CD4-positive, CD25-positive, alpha-beta regulatory T cell (primary cell): ENCODE measurements around the gene TMEM255A. TPM values are rescaled to one million over a fixed set of nuclear protein-coding genes. Genes with fewer than 3 reads are reported as not detected.
A peak's percentile ranks its signal among the peaks of the same experiment; 100 is the strongest.

Experiments used
- ATAC-seq, 2 donors: fragments of 150-1000 bp; cut with Tn5 transposase; one replicate each; pipeline ENCODE4 v1.10.0; 2021; ENCODE audit warnings: low read depth in 2 of 2, moderate number of reproducible peaks in 2 of 2, moderate library complexity in 1 of 2
- DNase-seq, 3 donors: peaks; one replicate each; pipeline versions ENCODE4 v3.0.0 to v3.0.0-alpha.2; 2012 to 2022; ENCODE audit warnings: mixed read lengths in 1 of 3
- H3K27ac ChIP-seq: one replicate; pipeline ENCODE4 v1.7.0; 2013; ENCODE audit warnings: mild to moderate bottlenecking, low read length; ENCODE audit not compliant: insufficient read depth, poor library complexity, severe bottlenecking
- H3K27me3 ChIP-seq: one replicate; pipeline ENCODE4 v1.7.0; 2013; ENCODE audit warnings: low read length; ENCODE audit not compliant: control insufficient read depth, insufficient read depth
- H3K36me3 ChIP-seq: one replicate; pipeline ENCODE4 v1.7.0; 2013; ENCODE audit warnings: mild to moderate bottlenecking, low read length, moderate library complexity; ENCODE audit not compliant: control insufficient read depth, insufficient read depth
- H3K4me1 ChIP-seq: 2 replicates; pipeline ENCODE4 v1.7.0; 2013; ENCODE audit warnings: mild to moderate bottlenecking, low read length; ENCODE audit not compliant: insufficient read depth, control insufficient read depth, poor library complexity, severe bottlenecking
- H3K4me3 ChIP-seq: one replicate; pipeline ENCODE4 v1.7.0; 2013; ENCODE audit warnings: low read depth, mild to moderate bottlenecking, low read length, moderate library complexity
- H3K9me3 ChIP-seq, 2 experiments: 1 replicate in 1 of 2; 2 replicates in 1 of 2; pipeline ENCODE4 v1.7.0; 2013; ENCODE audit warnings: low read length in 2 of 2, mild to moderate bottlenecking in 1 of 2, moderate library complexity in 1 of 2; ENCODE audit not compliant: control insufficient read depth in 2 of 2
- H3K27ac Mint-ChIP-seq, 3 donors: one replicate each; pipeline ENCODE4 v1.8.0; 2020 to 2022; ENCODE audit warnings: mild to moderate bottlenecking in 3 of 3, mixed read lengths in 3 of 3, moderate library complexity in 2 of 3
- H3K27me3 Mint-ChIP-seq: one replicate; pipeline ENCODE4 v1.8.0; 2022; ENCODE audit warnings: mild to moderate bottlenecking, mixed read lengths
- H3K36me3 Mint-ChIP-seq: one replicate; pipeline ENCODE4 v1.8.0; 2020; ENCODE audit warnings: mixed read lengths
- H3K4me1 Mint-ChIP-seq, 4 donors: one replicate each; pipeline ENCODE4 v1.8.0; 2020 to 2022; ENCODE audit warnings: mixed read lengths in 4 of 4, mild to moderate bottlenecking in 1 of 4
- H3K4me3 Mint-ChIP-seq, 4 donors: one replicate each; pipeline ENCODE4 v1.8.0; 2020 to 2022; ENCODE audit warnings: mild to moderate bottlenecking in 4 of 4, mixed read lengths in 4 of 4, moderate library complexity in 3 of 4
- H3K9me3 Mint-ChIP-seq, 7 donors: one replicate each; pipeline ENCODE4 v1.8.0; 2020 to 2022; ENCODE audit warnings: mixed read lengths in 7 of 7, mild to moderate bottlenecking in 3 of 7, moderate library complexity in 2 of 7
- polyA plus RNA-seq, 4 donors: library from polyadenylated mRNA; unstranded; fragments of 300-500 nt; fragmentation: Illumina TruSeq; gene quantifications; one replicate each; pipeline ENCODE4 v1.2.3, GENCODE V29; 2021
- total RNA-seq: library from RNA; stranded (reverse); gene quantifications from one replicate; pipeline ENCODE4 v1.2.3, GENCODE V29; 2022

TMEM255A gene
- total and polyA plus RNA-seq, 5 donors from 2014 or later, result 0.07 TPM; not detected in 4

- Histone ChIP-seq H3K4me3 (no peak overlapping the region), H3K4me1 (no peaks in the 10 kb centered on the region), H3K36me3 (no peaks in the 10 kb centered on the region), H3K27ac (no peak overlapping the region), H3K9me3 (no peaks in the 10 kb centered on the region), H3K27me3 (no peaks in the 10 kb centered on the region)
- Mint-ChIP-seq H3K4me1 (peaks cover 0 to 2% (median under 1%) of the 10 kb centered on the region in 4 donors), H3K4me3 (no peak overlapping the region), H3K27ac (peak overlapping the region in 1 of 3 donors; percentile 56), H3K9me3 (peaks cover 0 to 1% (median 0%) of the 10 kb centered on the region in 7 donors), H3K27me3 (no peaks in the 10 kb centered on the region), H3K36me3 (no peaks in the 10 kb centered on the region)
- ATAC-seq, result no peak
- no peak for DNase-seq
These were observed 48.2 kb downstream of the TMEM255A start for GRCh38 chrX:120262859-120263708.

- no peaks in the 10 kb centered on the region for H3K27me3 ChIP-seq
- Mint-ChIP-seq H3K36me3 (no peaks in the 10 kb centered on the region), H3K4me3 (no peak overlapping the region), H3K27ac (no peak overlapping the region), H3K9me3 (peaks cover 0 to 1% (median 0%) of the 10 kb centered on the region in 7 donors), H3K27me3 (no peaks in the 10 kb centered on the region), H3K4me1 (peaks cover 7 to 15% (median 11%) of the 10 kb centered on the region in 4 donors)
- peaks cover 2% of the 10 kb centered on the region for H3K4me1 ChIP-seq
- ATAC-seq (no peak), DNase-seq (no peak)
- H3K9me3 ChIP-seq, result no peaks in the 10 kb centered on the region
- H3K4me3 ChIP-seq, result no peak overlapping the region
- no peak overlapping the region for H3K27ac ChIP-seq
- peaks cover 4% of the 10 kb centered on the region for H3K36me3 ChIP-seq
These were observed 50.9 kb downstream of the TMEM255A start for GRCh38 chrX:120260369-120260768.

DNA sequence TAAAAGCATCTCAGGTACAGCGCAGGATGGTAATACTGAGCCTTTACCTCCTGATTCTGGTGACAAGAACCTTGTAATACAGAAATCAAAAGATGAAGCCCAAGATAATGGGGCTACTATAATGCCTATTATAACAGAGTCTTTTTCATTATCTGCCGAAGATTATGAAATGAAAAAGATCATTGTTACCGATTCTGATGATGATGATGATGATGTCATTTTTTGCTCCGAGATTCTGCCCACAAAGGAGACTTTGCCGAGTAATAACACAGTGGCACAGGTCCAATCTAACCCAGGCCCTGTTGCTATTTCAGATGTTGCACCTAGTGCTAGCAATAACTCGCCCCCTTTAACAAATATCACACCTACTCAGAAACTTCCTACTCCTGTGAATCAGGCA lies 57.5 kb downstream of the TMEM255A start:
- peaks cover 10% of the 10 kb centered on the region for H3K36me3 Mint-ChIP-seq
- Histone ChIP-seq H3K9me3 (no peaks in the 10 kb centered on the region), H3K4me1 (peaks cover 8% of the 10 kb centered on the region), H3K4me3 (no peak overlapping the region), H3K27ac (no peak overlapping the region), H3K36me3 (peaks cover 21% of the 10 kb centered on the region), H3K27me3 (no peaks in the 10 kb centered on the region)
- no peaks in the 10 kb centered on the region for H3K9me3 Mint-ChIP-seq
- no peak for ATAC-seq
- H3K27me3 Mint-ChIP-seq, result peaks cover 5% of the 10 kb centered on the region
- H3K4me1 Mint-ChIP-seq, result peaks cover 7 to 39% (median 31%) of the 10 kb centered on the region in 4 donors
- DNase-seq, result no peak
- H3K4me3 Mint-ChIP-seq, result peak overlapping the region in 3 of 4 donors; percentile 0 to 63 (median 46)
- H3K27ac Mint-ChIP-seq, result no peak overlapping the region

GRCh38 chrX:120251471-120252011 lies 59.7 kb downstream of the TMEM255A start:
- Mint-ChIP-seq H3K27me3 (peaks cover 5% of the 10 kb centered on the region), H3K36me3 (peaks cover 10% of the 10 kb centered on the region), H3K27ac (peak overlapping the region; percentile 82 to 92 (median 90)), H3K4me3 (peak overlapping the region; percentile 90 to 96 (median 92)), H3K4me1 (peaks cover 7 to 30% (median 24%) of the 10 kb centered on the region in 4 donors), H3K9me3 (no peaks in the 10 kb centered on the region)
- Histone ChIP-seq H3K4me3 (peak overlapping the region; percentile 93), H3K27me3 (peaks cover 5% of the 10 kb centered on the region), H3K36me3 (peaks cover 17% of the 10 kb centered on the region), H3K9me3 (no peaks in the 10 kb centered on the region), H3K4me1 (peaks cover 8% of the 10 kb centered on the region), H3K27ac (peak overlapping the region; percentile 88)
- no peak for ATAC-seq
- peak in 2 of 3 donors; percentile 16 to 35 for DNase-seq

DNA sequence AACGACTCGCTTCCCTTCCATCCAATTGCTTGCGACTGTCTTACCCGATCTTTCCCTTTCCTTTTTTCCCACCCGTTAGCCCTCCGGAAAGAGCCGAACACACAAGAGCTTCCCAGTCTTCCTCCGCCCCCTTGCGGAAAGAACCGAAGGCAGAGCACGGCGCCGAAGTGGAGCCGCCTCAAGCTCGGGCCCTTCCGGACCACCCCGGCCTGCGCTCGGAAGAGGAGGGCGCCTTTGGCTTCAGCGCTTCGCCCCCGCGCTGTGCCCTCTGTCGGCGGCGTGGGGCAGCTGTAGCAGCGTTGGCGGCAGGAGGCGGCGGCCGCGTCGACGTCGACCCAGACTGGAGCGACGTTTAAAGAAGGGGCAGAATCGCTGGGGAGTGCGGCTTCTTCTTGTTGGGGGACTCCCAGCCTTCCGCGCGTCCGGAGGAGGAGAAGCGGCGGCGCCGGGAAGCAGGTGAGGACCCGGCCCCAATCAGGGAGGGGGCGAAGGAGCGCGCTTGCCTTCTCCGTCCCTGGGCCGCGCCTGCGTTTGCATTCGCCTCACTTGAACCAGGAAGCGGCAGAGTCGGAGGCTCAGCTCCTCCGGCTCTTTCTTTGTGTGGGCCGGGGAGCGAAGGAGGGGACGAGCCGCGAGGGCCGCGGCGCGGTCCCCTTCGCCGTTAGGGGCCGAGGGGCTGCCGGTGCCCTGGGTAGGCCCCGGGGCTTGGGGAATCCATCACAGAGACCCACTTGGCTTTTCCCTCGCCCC lies 60.6 kb downstream of the TMEM255A start, which contains the start of gene ZBTB33:
Gene ZBTB33 (plus strand): TSS at position 291 of the 750 bp plus-strand sequence. CDS start 2,604 bp downstream, outside the sequence.
- peak within 1 kb of the TSS; percentile 90 to 96 (median 92) for H3K4me3 Mint-ChIP-seq
- H3K4me1 ChIP-seq, result peaks cover 8% of the 10 kb centered on the region
- peaks cover under 1 to 26% (median 22%) of the 10 kb centered on the region in 4 donors for H3K4me1 Mint-ChIP-seq
- peak; percentile 79 to 92 (median 83) for DNase-seq
- no peaks in the 10 kb centered on the region for H3K9me3 Mint-ChIP-seq
- H3K36me3 Mint-ChIP-seq, result peaks cover 10% of the 10 kb centered on the region
- H3K9me3 ChIP-seq, result no peaks in the 10 kb centered on the region
- H3K36me3 ChIP-seq, result peaks cover 17% of the 10 kb centered on the region
- peaks cover 5% of the 10 kb centered on the region for H3K27me3 Mint-ChIP-seq
- peak; percentile 100 for ATAC-seq
- H3K27ac Mint-ChIP-seq, result peak within 1 kb of the TSS; percentile 92 to 95 (median 93)
- peaks cover 5% of the 10 kb centered on the region for H3K27me3 ChIP-seq
- H3K4me3 ChIP-seq, result peak within 1 kb of the TSS; percentile 93
- peak within 1 kb of the TSS; percentile 88 for H3K27ac ChIP-seq

DNA sequence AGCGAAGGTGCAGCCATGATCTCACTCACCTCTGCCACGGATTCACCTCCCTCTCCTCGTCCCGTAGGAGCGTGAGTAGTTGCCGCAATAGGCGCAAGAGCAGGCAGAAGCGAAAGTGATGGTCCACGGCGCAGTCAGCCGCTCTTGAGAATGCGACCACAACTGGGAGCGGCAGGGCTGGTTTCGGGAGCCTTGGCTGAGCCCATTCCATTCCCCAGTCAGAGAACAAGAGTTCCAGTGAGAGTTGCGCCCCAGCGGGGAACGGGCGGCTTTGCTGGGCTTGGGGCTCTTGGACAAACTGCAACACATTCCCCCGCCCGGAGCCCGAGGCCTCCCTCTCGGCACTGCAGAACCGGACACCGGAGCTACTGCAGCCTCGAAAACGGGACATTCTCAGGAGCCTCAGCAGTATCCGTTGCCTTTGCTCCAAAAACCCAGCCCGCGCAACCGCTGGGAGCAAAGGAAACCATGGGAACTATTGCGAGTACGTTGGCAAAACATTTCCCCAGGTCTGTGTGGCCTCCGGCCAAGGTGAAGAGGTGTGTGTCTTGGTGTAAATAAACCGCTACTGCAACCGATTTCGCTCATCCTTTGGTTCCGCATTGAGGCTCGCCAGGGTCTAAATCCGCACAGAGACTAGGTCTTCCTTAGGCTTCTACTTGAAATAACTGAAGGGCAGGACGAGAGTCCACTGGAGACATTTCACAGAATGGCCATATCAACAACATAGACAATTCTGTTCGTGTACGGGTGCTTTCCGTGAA lies 66.3 kb downstream of the TMEM255A start:
- Histone ChIP-seq H3K9me3 (no peaks in the 10 kb centered on the region), H3K27ac (peak overlapping the region; percentile 37), H3K27me3 (peaks cover 5% of the 10 kb centered on the region), H3K36me3 (peaks cover under 1% of the 10 kb centered on the region), H3K4me1 (peaks cover 8% of the 10 kb centered on the region), H3K4me3 (peak overlapping the region; percentile 90)
- DNase-seq, result peak; percentile 21 to 78 (median 58)
- Mint-ChIP-seq H3K9me3 (no peaks in the 10 kb centered on the region), H3K4me1 (peaks cover 13 to 18% (median 15%) of the 10 kb centered on the region in 4 donors), H3K36me3 (no peaks in the 10 kb centered on the region), H3K27ac (peak overlapping the region; percentile 82 to 94 (median 88)), H3K4me3 (peak overlapping the region; percentile 93 to 98 (median 95)), H3K27me3 (no peaks in the 10 kb centered on the region)
- ATAC-seq, result peak; percentile 77 to 89

DNA sequence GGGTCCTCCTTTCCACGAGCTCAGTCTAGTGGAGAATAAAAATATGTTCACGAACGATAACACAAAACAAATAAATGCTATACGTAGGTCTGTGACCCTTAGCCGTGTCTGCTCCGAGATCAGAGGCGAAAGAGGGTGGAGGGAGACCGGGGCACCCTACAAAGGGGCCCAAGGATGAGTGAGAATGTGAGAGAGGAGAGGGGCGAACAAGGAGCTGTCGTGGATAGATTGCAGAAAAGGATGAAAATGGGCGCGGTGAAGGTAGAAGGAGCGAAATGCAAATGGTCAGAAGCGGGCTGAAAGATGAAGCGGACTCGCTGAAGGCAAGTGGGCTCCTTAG lies 66.9 kb downstream of the TMEM255A start:
- H3K36me3 ChIP-seq, result peaks cover 4% of the 10 kb centered on the region
- Mint-ChIP-seq H3K27ac (peak overlapping the region; percentile 82 to 94 (median 88)), H3K36me3 (no peaks in the 10 kb centered on the region), H3K9me3 (no peaks in the 10 kb centered on the region), H3K27me3 (no peaks in the 10 kb centered on the region), H3K4me3 (peak overlapping the region; percentile 93 to 98 (median 95)), H3K4me1 (peaks cover 13 to 18% (median 14%) of the 10 kb centered on the region in 4 donors)
- H3K27ac ChIP-seq, result peak overlapping the region; percentile 37
- H3K27me3 ChIP-seq, result peaks cover 5% of the 10 kb centered on the region
- no peaks in the 10 kb centered on the region for H3K9me3 ChIP-seq
- H3K4me3 ChIP-seq, result peak overlapping the region; percentile 90
- peaks cover 8% of the 10 kb centered on the region for H3K4me1 ChIP-seq
- peak; percentile 11 to 26 for ATAC-seq
- DNase-seq, result no peak
